ENCODE measurements around the gene DYRK1A. TPM values are rescaled to one million over a fixed set of nuclear protein-coding genes. Genes with fewer than 3 reads are reported as not detected.

DYRK1A gene
- polyA plus RNA-seq, 1 donor from 2014 or later = 94.8 TPM

- no peak overlapping the region for H2AFZ ChIP-seq (ENCODE audit: low read depth, low read length)
- no peaks in the 10 kb centered on the region for H3K27me3 ChIP-seq (ENCODE audit: insufficient read depth, low read depth, low read length)
- peaks cover 98% of the 10 kb centered on the region for H3K79me2 ChIP-seq (replicated peaks; ENCODE audit: insufficient read depth, low read length)
- H3K4me3 ChIP-seq (ENCODE audit: low read length) = no peak overlapping the region
- H3K27ac ChIP-seq (ENCODE audit: low read length) = no peak overlapping the region
- no peak overlapping the region for H3K9ac ChIP-seq (ENCODE audit: low read length)
- H4K20me1 ChIP-seq (ENCODE audit: insufficient read depth) = peaks cover 11% of the 10 kb centered on the region
- H3K4me2 ChIP-seq (ENCODE audit: low read length) = no peak overlapping the region
- H3K9me2 ChIP-seq (ENCODE audit: insufficient read depth, low read length) = no peaks in the 10 kb centered on the region
- no peaks in the 10 kb centered on the region for H3K36me3 ChIP-seq (ENCODE audit: insufficient read depth, low read length)
- TF ChIP-seq REST (IDR thresholded peaks at IDR 0.05; ENCODE audit: borderline replicate concordance) (no peak), POLR2AphosphoS5 (IDR thresholded peaks at IDR 0.05) (no peak), MXI1 (conservative IDR thresholded peaks at IDR 0.05; ENCODE audit: poor library complexity, severe bottlenecking) (no peak), TAF1 (IDR thresholded peaks at IDR 0.05; ENCODE audit: low read depth) (no peak), SMC3 (conservative IDR thresholded peaks at IDR 0.05; ENCODE audit: poor library complexity) (no peak), EZH2 (IDR thresholded peaks at IDR 0.05; ENCODE audit: borderline replicate concordance, insufficient read depth, low read length, poor library complexity, severe bottlenecking) (no peak), RAD21 (conservative IDR thresholded peaks at IDR 0.05) (no peak), CTCF (IDR thresholded peaks at IDR 0.05; ENCODE audit: poor library complexity, severe bottlenecking) (no peak)
- no peaks in the 10 kb centered on the region for H3F3A ChIP-seq (ENCODE audit: insufficient read depth, low read length, poor library complexity, severe bottlenecking)
- no peaks in the 10 kb centered on the region for H3K9me3 ChIP-seq (ENCODE audit: low read length)
Observed at GRCh38 chr21:37384416-37384815, 17.8 kb downstream of the DYRK1A start.

GRCh38 chr21:37385179-37385765 lies 18.7 kb downstream of the DYRK1A start:
- Histone ChIP-seq H3K4me2 (ENCODE audit: low read length) (no peak overlapping the region), H3K4me3 (ENCODE audit: low read length) (no peak overlapping the region), H3K27ac (ENCODE audit: low read length) (no peak overlapping the region), H2AFZ (ENCODE audit: low read depth, low read length) (no peak overlapping the region), H3F3A (ENCODE audit: insufficient read depth, low read length, poor library complexity, severe bottlenecking) (no peaks in the 10 kb centered on the region), H3K9ac (ENCODE audit: low read length) (no peak overlapping the region), H4K20me1 (ENCODE audit: insufficient read depth) (peaks cover 11% of the 10 kb centered on the region), H3K9me3 (ENCODE audit: low read length) (no peaks in the 10 kb centered on the region), H3K36me3 (ENCODE audit: insufficient read depth, low read length) (no peaks in the 10 kb centered on the region), H3K27me3 (ENCODE audit: insufficient read depth, low read depth, low read length) (no peaks in the 10 kb centered on the region), H3K79me2 (replicated peaks; ENCODE audit: insufficient read depth, low read length) (peaks cover 98% of the 10 kb centered on the region), H3K9me2 (ENCODE audit: insufficient read depth, low read length) (no peaks in the 10 kb centered on the region)
- TF ChIP-seq EZH2 (IDR thresholded peaks at IDR 0.05; ENCODE audit: borderline replicate concordance, insufficient read depth, low read length, poor library complexity, severe bottlenecking) = no peak
- no peak for TF ChIP-seq EP300 (conservative IDR thresholded peaks at IDR 0.05; ENCODE audit: poor library complexity, severe bottlenecking)
- no peak for TF ChIP-seq CTCF (IDR thresholded peaks at IDR 0.05; ENCODE audit: poor library complexity, severe bottlenecking)
- TF ChIP-seq MXI1 (conservative IDR thresholded peaks at IDR 0.05; ENCODE audit: poor library complexity, severe bottlenecking) = no peak
- TF ChIP-seq SMC3 (conservative IDR thresholded peaks at IDR 0.05; ENCODE audit: poor library complexity) = no peak
- no peak for TF ChIP-seq TAF1 (IDR thresholded peaks at IDR 0.05; ENCODE audit: low read depth)
- TF ChIP-seq RAD21 (conservative IDR thresholded peaks at IDR 0.05) = no peak
- TF ChIP-seq POLR2AphosphoS5 (IDR thresholded peaks at IDR 0.05) = no peak
- no peak for TF ChIP-seq REST (IDR thresholded peaks at IDR 0.05; ENCODE audit: borderline replicate concordance)
